Ishikawa (cell line): ENCODE measurements around the gene NTF3.

Experiments
- CEBPB ChIP-seq: IDR thresholded peaks from 2 replicates; pipeline ENCODE4 v1.6.1; 2012
- CREB1 ChIP-seq: IDR thresholded peaks from 2 replicates; pipeline ENCODE4 v1.6.1; 2012; ENCODE audit warnings: low read depth
- EGR1 ChIP-seq: IDR thresholded peaks from 2 replicates; pipeline ENCODE4 v1.6.1; 2012
- EP300 ChIP-seq: IDR thresholded peaks from 2 replicates; pipeline ENCODE4 v1.6.1; 2012; ENCODE audit warnings: borderline replicate concordance
- FOXM1 ChIP-seq: IDR thresholded peaks from 2 replicates; pipeline ENCODE4 v1.6.1; 2012; ENCODE audit warnings: low read depth, borderline replicate concordance
- NFIC ChIP-seq: IDR thresholded peaks from 2 replicates; pipeline ENCODE4 v1.6.1; 2012
- RAD21 ChIP-seq: IDR thresholded peaks from 2 replicates; pipeline ENCODE4 v1.6.1; 2012; ENCODE audit warnings: low read depth
- TAF1 ChIP-seq: IDR thresholded peaks from 2 replicates; pipeline ENCODE4 v1.6.1; 2012; ENCODE audit warnings: low read depth, mild to moderate bottlenecking
- TCF12 ChIP-seq: IDR thresholded peaks from 2 replicates; pipeline ENCODE4 v1.6.1; 2012; ENCODE audit warnings: low read depth
- TEAD4 ChIP-seq: IDR thresholded peaks from 2 replicates; pipeline ENCODE4 v1.6.1; 2012
- USF1 ChIP-seq: IDR thresholded peaks from 2 replicates; pipeline ENCODE4 v1.6.1; 2012
- YY1 ChIP-seq: IDR thresholded peaks from 2 replicates; pipeline ENCODE4 v1.6.1; 2012; ENCODE audit warnings: low read depth
- ZBTB7A ChIP-seq: IDR thresholded peaks from 2 replicates; pipeline ENCODE4 v1.6.1; 2012; ENCODE audit warnings: low read depth
- TF ChIP-seq, protein P1 (sequence below): IDR thresholded peaks from 2 replicates; pipeline ENCODE4 v1.6.1; 2012; ENCODE audit warnings: low read depth, mild to moderate bottlenecking
- TF ChIP-seq, protein P2 (sequence below): IDR thresholded peaks from 2 replicates; pipeline ENCODE4 v1.6.1; 2012

NTF3 gene

DNA sequence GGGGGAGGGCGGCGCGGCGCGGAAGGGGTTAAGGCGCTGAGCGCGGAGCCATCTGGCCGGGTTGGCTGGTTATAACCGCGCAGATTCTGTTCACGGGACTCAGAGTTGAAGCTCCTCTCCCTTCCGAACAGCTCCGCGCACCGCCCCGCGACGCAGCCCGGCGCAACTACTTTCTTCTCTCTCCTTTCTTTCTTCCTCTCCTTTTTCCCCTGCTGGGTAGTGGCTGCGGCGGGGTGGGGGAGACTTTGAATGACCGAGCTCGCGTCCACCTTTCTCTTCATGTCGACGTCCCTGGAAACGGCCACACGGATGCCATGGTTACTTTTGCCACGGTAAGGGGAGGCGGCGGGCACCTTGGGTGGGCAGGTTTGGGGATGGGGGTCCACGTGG is at the start of gene NTF3:
NTF3 (plus strand) TSS at position 98 of the 390 bp plus-strand sequence; CDS start at position 315, 217 bp downstream.
- TF ChIP-seq EGR1 (no peak), TEAD4 (no peak), YY1 (no peak), NFIC (no peak), TCF12 (no peak), FOXM1 (no peak)
- TF ChIP-seq, protein P1, sequence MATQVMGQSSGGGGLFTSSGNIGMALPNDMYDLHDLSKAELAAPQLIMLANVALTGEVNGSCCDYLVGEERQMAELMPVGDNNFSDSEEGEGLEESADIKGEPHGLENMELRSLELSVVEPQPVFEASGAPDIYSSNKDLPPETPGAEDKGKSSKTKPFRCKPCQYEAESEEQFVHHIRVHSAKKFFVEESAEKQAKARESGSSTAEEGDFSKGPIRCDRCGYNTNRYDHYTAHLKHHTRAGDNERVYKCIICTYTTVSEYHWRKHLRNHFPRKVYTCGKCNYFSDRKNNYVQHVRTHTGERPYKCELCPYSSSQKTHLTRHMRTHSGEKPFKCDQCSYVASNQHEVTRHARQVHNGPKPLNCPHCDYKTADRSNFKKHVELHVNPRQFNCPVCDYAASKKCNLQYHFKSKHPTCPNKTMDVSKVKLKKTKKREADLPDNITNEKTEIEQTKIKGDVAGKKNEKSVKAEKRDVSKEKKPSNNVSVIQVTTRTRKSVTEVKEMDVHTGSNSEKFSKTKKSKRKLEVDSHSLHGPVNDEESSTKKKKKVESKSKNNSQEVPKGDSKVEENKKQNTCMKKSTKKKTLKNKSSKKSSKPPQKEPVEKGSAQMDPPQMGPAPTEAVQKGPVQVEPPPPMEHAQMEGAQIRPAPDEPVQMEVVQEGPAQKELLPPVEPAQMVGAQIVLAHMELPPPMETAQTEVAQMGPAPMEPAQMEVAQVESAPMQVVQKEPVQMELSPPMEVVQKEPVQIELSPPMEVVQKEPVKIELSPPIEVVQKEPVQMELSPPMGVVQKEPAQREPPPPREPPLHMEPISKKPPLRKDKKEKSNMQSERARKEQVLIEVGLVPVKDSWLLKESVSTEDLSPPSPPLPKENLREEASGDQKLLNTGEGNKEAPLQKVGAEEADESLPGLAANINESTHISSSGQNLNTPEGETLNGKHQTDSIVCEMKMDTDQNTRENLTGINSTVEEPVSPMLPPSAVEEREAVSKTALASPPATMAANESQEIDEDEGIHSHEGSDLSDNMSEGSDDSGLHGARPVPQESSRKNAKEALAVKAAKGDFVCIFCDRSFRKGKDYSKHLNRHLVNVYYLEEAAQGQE: no peak
- TF ChIP-seq, protein P2, sequence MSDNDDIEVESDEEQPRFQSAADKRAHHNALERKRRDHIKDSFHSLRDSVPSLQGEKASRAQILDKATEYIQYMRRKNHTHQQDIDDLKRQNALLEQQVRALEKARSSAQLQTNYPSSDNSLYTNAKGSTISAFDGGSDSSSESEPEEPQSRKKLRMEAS: no peak

DNA sequence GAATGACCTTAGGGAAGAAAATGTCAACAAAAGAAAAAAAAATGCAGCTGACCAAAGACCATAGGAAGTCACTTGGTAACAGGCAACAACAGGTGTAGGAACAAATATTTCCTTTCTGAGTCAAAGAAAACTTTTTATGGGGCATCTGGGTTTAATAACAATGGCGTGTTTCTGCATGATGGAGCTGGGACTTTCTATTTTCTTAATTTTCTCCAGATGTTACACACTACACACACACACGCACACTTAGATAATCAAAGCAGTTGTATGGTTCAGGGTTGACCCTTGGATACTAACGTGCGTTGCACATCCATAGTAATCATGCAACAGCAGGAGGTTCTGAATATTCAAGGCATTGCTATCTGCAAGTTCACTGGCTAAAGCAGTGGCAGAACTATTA is 47.9 kb upstream of the NTF3 start:
- TF ChIP-seq TAF1 (no peak), FOXM1 (no peak)

DNA sequence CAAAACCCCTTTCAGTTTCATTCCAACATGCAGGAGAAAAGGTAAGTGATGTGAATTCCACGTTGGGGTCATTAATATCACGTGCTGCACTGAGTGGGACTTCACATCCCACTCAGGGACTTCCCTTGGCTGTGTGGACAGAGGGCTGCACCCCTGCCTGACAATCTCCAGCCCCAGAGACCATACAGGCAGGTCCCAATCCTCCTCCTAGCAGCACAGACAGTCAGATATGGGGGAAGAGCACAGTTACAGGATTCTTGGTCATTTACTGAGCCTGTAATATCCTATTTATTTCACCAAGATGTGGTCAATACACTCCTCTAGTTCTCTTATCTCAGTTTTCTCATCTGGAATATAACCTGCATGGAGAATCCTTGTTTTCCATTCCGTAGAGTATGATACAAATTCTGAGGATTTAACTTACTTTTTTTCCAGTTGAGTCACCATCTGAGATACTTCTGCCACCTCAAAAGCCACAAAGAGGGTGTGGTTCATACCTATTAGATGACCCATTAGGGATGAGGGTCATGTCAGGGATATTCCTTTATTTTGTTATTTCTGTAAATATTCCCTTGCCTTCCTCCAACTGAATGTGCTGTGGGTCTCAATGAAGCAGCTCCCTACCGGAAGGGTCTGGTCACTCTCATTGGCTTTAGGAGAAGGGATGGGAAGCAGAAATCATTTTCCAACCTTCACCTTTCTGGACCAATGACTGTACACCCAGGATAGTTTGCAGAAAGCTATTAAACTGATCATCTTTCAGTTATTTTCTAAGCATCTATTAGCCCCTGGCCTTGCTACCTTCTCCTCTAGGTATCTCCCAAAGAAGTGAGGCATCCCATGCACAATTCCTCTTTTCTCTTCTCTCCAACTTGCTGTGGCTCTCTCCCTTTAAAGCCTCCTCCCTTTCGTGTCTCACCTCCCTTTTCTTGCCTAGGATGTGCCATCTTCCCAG is 43.0 kb upstream of the NTF3 start:
- TF ChIP-seq TEAD4 (no peak), YY1 (no peak), USF1 (no peak), CREB1 (no peak), FOXM1 (no peak), EGR1 (no peak), CEBPB (no peak), TAF1 (no peak), ZBTB7A (no peak), EP300 (no peak), NFIC (no peak), TCF12 (no peak), RAD21 (no peak)
- TF ChIP-seq, protein P1: no peak
- TF ChIP-seq, protein P2: no peak

GRCh38 chr12:5390174-5390799 is 41.6 kb upstream of the NTF3 start:
- TF ChIP-seq CEBPB (no peak), FOXM1 (no peak), ZBTB7A (no peak), EGR1 (no peak), EP300 (no peak), NFIC (no peak), TAF1 (no peak), CREB1 (no peak), YY1 (no peak), TCF12 (no peak), RAD21 (no peak), TEAD4 (no peak), USF1 (no peak)
- TF ChIP-seq, protein P1: no peak
- TF ChIP-seq, protein P2: no peak
